ENCODE results near the gene AFG1L. TPM values are rescaled to one million over a fixed set of nuclear protein-coding genes. Genes with fewer than 3 reads are reported as not detected.

AFG1L gene
- polyA plus RNA-seq, 3 donors from 2014 or later, result 4.1 to 5.4 TPM; not detected in 1

- Mint-ChIP-seq H3K27ac (peak overlapping the region in 1 of 6 donors; percentile 37), H3K4me1 (no peaks in the 10 kb centered on the region), H3K9me3 (peaks cover 0 to 3% (median 0%) of the 10 kb centered on the region in 6 donors), H3K27me3 (ENCODE audit: low read depth in 3 of 3) (no peaks in the 10 kb centered on the region), H3K36me3 (peaks cover 0 to 19% (median 16%) of the 10 kb centered on the region in 3 donors), H3K4me3 (no peak overlapping the region)
- DNase-seq, result no peak
Measured at GRCh38 chr6:108341372-108341771, 46.5 kb downstream of the AFG1L start.

GRCh38 chr6:108343894-108344293 lies 49.0 kb downstream of the AFG1L start:
- peaks cover 0 to 3% (median 0%) of the 10 kb centered on the region in 6 donors for H3K9me3 Mint-ChIP-seq
- peaks cover 4 to 8% of the 10 kb centered on the region in 2 donors for H3K4me1 Mint-ChIP-seq
- peaks cover 0 to 28% (median 19%) of the 10 kb centered on the region in 3 donors for H3K36me3 Mint-ChIP-seq
- DNase-seq, result no peak
- no peaks in the 10 kb centered on the region for H3K27me3 Mint-ChIP-seq (ENCODE audit: low read depth in 3 of 3)
- H3K27ac Mint-ChIP-seq, result no peak overlapping the region
- no peak overlapping the region for H3K4me3 Mint-ChIP-seq

- Mint-ChIP-seq H3K4me1 (peaks cover 4 to 10% of the 10 kb centered on the region in 2 donors), H3K27me3 (ENCODE audit: low read depth in 3 of 3) (no peaks in the 10 kb centered on the region), H3K36me3 (peaks cover 0 to 25% (median 15%) of the 10 kb centered on the region in 3 donors), H3K27ac (peak overlapping the region in 2 of 6 donors; percentile 34 to 51), H3K9me3 (no peaks in the 10 kb centered on the region), H3K4me3 (no peak overlapping the region)
- no peak for DNase-seq
Measured at GRCh38 chr6:108348655-108349349, 53.9 kb downstream of the AFG1L start.

- Mint-ChIP-seq H3K4me1 (peaks cover 4 to 10% of the 10 kb centered on the region in 2 donors), H3K36me3 (peaks cover 0 to 21% (median 12%) of the 10 kb centered on the region in 3 donors), H3K9me3 (no peaks in the 10 kb centered on the region), H3K27me3 (ENCODE audit: low read depth in 3 of 3) (no peaks in the 10 kb centered on the region), H3K27ac (no peak overlapping the region), H3K4me3 (no peak overlapping the region)
- DNase-seq, result no peak
Measured at GRCh38 chr6:108350528-108350927, 55.7 kb downstream of the AFG1L start.

GRCh38 chr6:108353853-108354252 lies 59.0 kb downstream of the AFG1L start:
- Mint-ChIP-seq H3K27me3 (ENCODE audit: low read depth in 3 of 3) (no peaks in the 10 kb centered on the region), H3K36me3 (peaks cover 11 to 17% (median 14%) of the 10 kb centered on the region in 3 donors), H3K9me3 (no peaks in the 10 kb centered on the region), H3K4me3 (no peak overlapping the region), H3K4me1 (peaks cover under 1 to 2% of the 10 kb centered on the region in 2 donors), H3K27ac (no peak overlapping the region)
- DNase-seq, result no peak

- peaks cover 15 to 19% (median 17%) of the 10 kb centered on the region in 3 donors for H3K36me3 Mint-ChIP-seq
- peaks cover 0 to 2% (median 0%) of the 10 kb centered on the region in 3 donors for H3K27me3 Mint-ChIP-seq (ENCODE audit: low read depth in 3 of 3)
- H3K4me1 Mint-ChIP-seq, result no peaks in the 10 kb centered on the region
- H3K27ac Mint-ChIP-seq, result no peak overlapping the region
- DNase-seq, result no peak
- no peak overlapping the region for H3K4me3 Mint-ChIP-seq
- no peaks in the 10 kb centered on the region for H3K9me3 Mint-ChIP-seq
Measured at GRCh38 chr6:108355120-108355519, 60.3 kb downstream of the AFG1L start.

GRCh38 chr6:108355890-108356289 lies 61.0 kb downstream of the AFG1L start:
- DNase-seq, result no peak
- no peak overlapping the region for H3K27ac Mint-ChIP-seq
- no peaks in the 10 kb centered on the region for H3K9me3 Mint-ChIP-seq
- no peak overlapping the region for H3K4me3 Mint-ChIP-seq
- peaks cover 15 to 19% (median 17%) of the 10 kb centered on the region in 3 donors for H3K36me3 Mint-ChIP-seq
- no peaks in the 10 kb centered on the region for H3K4me1 Mint-ChIP-seq
- peaks cover 0 to 2% (median 0%) of the 10 kb centered on the region in 3 donors for H3K27me3 Mint-ChIP-seq (ENCODE audit: low read depth in 3 of 3)

- Mint-ChIP-seq H3K27ac (no peak overlapping the region), H3K27me3 (ENCODE audit: low read depth in 3 of 3) (peaks cover 0 to 2% (median 0%) of the 10 kb centered on the region in 3 donors), H3K4me1 (no peaks in the 10 kb centered on the region), H3K4me3 (no peak overlapping the region), H3K9me3 (no peaks in the 10 kb centered on the region), H3K36me3 (peaks cover 15 to 19% (median 15%) of the 10 kb centered on the region in 3 donors)
- DNase-seq, result no peak
Measured at GRCh38 chr6:108359901-108360882, 65.3 kb downstream of the AFG1L start.

GRCh38 chr6:108360919-108361311 lies 66.1 kb downstream of the AFG1L start:
- Mint-ChIP-seq H3K36me3 (peaks cover 15 to 19% (median 15%) of the 10 kb centered on the region in 3 donors), H3K4me3 (no peak overlapping the region), H3K4me1 (no peaks in the 10 kb centered on the region), H3K9me3 (no peaks in the 10 kb centered on the region), H3K27me3 (ENCODE audit: low read depth in 3 of 3) (peaks cover 0 to 2% (median 0%) of the 10 kb centered on the region in 3 donors), H3K27ac (no peak overlapping the region)
- DNase-seq, result no peak

GRCh38 chr6:108361312-108361932 lies 66.6 kb downstream of the AFG1L start:
- H3K27ac Mint-ChIP-seq, result no peak overlapping the region
- no peak for DNase-seq
- H3K36me3 Mint-ChIP-seq, result peaks cover 15 to 19% (median 15%) of the 10 kb centered on the region in 3 donors
- peaks cover 0 to 2% (median 0%) of the 10 kb centered on the region in 3 donors for H3K27me3 Mint-ChIP-seq (ENCODE audit: low read depth in 3 of 3)
- H3K9me3 Mint-ChIP-seq, result no peaks in the 10 kb centered on the region
- no peaks in the 10 kb centered on the region for H3K4me1 Mint-ChIP-seq
- H3K4me3 Mint-ChIP-seq, result no peak overlapping the region

GRCh38 chr6:108362455-108362854 lies 67.6 kb downstream of the AFG1L start:
- Mint-ChIP-seq H3K36me3 (peaks cover 7 to 15% (median 12%) of the 10 kb centered on the region in 3 donors), H3K4me3 (no peak overlapping the region), H3K4me1 (no peaks in the 10 kb centered on the region), H3K27ac (no peak overlapping the region), H3K9me3 (no peaks in the 10 kb centered on the region), H3K27me3 (ENCODE audit: low read depth in 3 of 3) (peaks cover 0 to 2% (median 0%) of the 10 kb centered on the region in 3 donors)
- no peak for DNase-seq

- no peaks in the 10 kb centered on the region for H3K9me3 Mint-ChIP-seq
- peaks cover 0 to 2% (median 0%) of the 10 kb centered on the region in 3 donors for H3K27me3 Mint-ChIP-seq (ENCODE audit: low read depth in 3 of 3)
- DNase-seq, result no peak
- no peak overlapping the region for H3K27ac Mint-ChIP-seq
- H3K4me3 Mint-ChIP-seq, result no peak overlapping the region
- H3K36me3 Mint-ChIP-seq, result peaks cover 4 to 12% (median 7%) of the 10 kb centered on the region in 3 donors
- H3K4me1 Mint-ChIP-seq, result no peaks in the 10 kb centered on the region
Measured at GRCh38 chr6:108363113-108363512, 68.3 kb downstream of the AFG1L start.

- Mint-ChIP-seq H3K4me1 (no peaks in the 10 kb centered on the region), H3K4me3 (no peak overlapping the region), H3K9me3 (no peaks in the 10 kb centered on the region), H3K36me3 (peaks cover 6 to 8% (median 8%) of the 10 kb centered on the region in 3 donors), H3K27ac (no peak overlapping the region), H3K27me3 (ENCODE audit: low read depth in 3 of 3) (peaks cover 0 to 2% (median under 1%) of the 10 kb centered on the region in 3 donors)
- DNase-seq, result no peak
Measured at GRCh38 chr6:108363889-108364313, 69.0 kb downstream of the AFG1L start.

Data from immature natural killer cell (primary cell).